Fibroblast of lung (primary cell): ENCODE data around the gene DAGLA.

ENCODE experiments used
- EZH2 ChIP-seq: IDR thresholded peaks from 2 replicates; pipeline ENCODE4 v1.5.1; 2012; ENCODE audit warnings: low read length, control low read depth, mild to moderate bottlenecking; ENCODE audit errors: missing control alignments
- TF ChIP-seq, protein P1 (sequence below), 2 donors: IDR thresholded peaks in 1 of 2; conservative IDR thresholded peaks in 1 of 2; 1 replicate in 1 of 2; 2 replicates in 1 of 2; pipeline ENCODE4 v1.5.1; 2011 to 2012; ENCODE audit warnings: low read length in 2 of 2, control low read depth in 1 of 2, inconsistent platforms in 1 of 2, low read depth in 1 of 2, mild to moderate bottlenecking in 1 of 2

DNA sequence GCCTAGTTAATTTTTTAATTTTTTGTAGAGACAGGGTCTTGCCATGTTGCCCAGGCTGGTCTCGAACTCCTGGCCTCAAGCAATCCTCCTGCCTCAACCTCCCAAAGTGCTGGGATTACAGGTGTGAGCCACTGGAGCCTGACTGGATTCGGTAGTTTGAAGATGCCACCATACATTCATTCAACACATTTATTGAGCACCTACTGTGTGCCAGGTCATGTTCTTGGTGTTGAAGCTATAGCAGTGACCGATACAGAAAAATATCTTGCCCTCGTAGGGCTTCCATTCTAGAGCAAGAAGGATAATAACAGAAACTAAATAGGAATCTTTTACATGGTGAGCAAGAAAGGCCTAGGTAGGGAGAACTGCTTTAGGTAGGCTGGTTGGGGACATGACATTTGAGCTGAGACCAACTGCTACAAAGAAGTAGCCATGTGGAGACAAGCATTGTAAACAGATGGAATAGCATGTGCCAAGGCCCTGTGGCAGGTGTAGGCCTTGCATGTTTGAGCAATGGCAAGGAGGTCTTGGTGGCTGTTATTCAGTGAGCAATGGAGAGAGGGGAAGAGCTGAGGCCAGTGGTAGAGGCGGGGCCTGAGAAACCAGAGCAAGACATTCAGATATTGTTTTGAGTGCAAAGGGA, 70.6 kb downstream of the DAGLA start:
- TF ChIP-seq, protein P1, sequence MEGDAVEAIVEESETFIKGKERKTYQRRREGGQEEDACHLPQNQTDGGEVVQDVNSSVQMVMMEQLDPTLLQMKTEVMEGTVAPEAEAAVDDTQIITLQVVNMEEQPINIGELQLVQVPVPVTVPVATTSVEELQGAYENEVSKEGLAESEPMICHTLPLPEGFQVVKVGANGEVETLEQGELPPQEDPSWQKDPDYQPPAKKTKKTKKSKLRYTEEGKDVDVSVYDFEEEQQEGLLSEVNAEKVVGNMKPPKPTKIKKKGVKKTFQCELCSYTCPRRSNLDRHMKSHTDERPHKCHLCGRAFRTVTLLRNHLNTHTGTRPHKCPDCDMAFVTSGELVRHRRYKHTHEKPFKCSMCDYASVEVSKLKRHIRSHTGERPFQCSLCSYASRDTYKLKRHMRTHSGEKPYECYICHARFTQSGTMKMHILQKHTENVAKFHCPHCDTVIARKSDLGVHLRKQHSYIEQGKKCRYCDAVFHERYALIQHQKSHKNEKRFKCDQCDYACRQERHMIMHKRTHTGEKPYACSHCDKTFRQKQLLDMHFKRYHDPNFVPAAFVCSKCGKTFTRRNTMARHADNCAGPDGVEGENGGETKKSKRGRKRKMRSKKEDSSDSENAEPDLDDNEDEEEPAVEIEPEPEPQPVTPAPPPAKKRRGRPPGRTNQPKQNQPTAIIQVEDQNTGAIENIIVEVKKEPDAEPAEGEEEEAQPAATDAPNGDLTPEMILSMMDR (conservative IDR thresholded peaks at IDR 0.05 in 1 of 2, IDR thresholded peaks at IDR 0.05 in 1 of 2; ENCODE audit: low read depth in 1 of 2, low read length in 2 of 2): no peak
- no peak for TF ChIP-seq EZH2
